ENCODE data around the gene COL20A1.

Gene COL20A1

GRCh38 chr20:63282946-63283345 is 10.0 kb upstream of the COL20A1 start:
- no peak for DNase-seq (ENCODE audit: low read depth)
- H3K4me3 ChIP-seq (ENCODE audit: low read depth, low read length), result no peak overlapping the region
- TF ChIP-seq CTCF (IDR thresholded peaks at IDR 0.05; ENCODE audit: control insufficient read depth, extremely low read depth, insufficient read depth), result no peak

GRCh38 chr20:63283397-63284082 is 9.4 kb upstream of the COL20A1 start:
- H3K4me3 ChIP-seq (ENCODE audit: low read depth, low read length), result no peak overlapping the region
- TF ChIP-seq CTCF (IDR thresholded peaks at IDR 0.05; ENCODE audit: control insufficient read depth, extremely low read depth, insufficient read depth), result no peak
- no peak for DNase-seq (ENCODE audit: low read depth)

GRCh38 chr20:63284083-63284440 is 8.9 kb upstream of the COL20A1 start:
- no peak overlapping the region for H3K4me3 ChIP-seq (ENCODE audit: low read depth, low read length)
- no peak for DNase-seq (ENCODE audit: low read depth)
- no peak for TF ChIP-seq CTCF (IDR thresholded peaks at IDR 0.05; ENCODE audit: control insufficient read depth, extremely low read depth, insufficient read depth)

GRCh38 chr20:63284544-63284949 is 8.4 kb upstream of the COL20A1 start:
- no peak for TF ChIP-seq CTCF (IDR thresholded peaks at IDR 0.05; ENCODE audit: control insufficient read depth, extremely low read depth, insufficient read depth)
- no peak for DNase-seq (ENCODE audit: low read depth)
- H3K4me3 ChIP-seq (ENCODE audit: low read depth, low read length), result no peak overlapping the region

- no peak overlapping the region for H3K4me3 ChIP-seq (ENCODE audit: low read depth, low read length)
- DNase-seq (ENCODE audit: low read depth), result no peak
- no peak for TF ChIP-seq CTCF (IDR thresholded peaks at IDR 0.05; ENCODE audit: control insufficient read depth, extremely low read depth, insufficient read depth)
Measured at GRCh38 chr20:63284981-63285524, 7.9 kb upstream of the COL20A1 start.

GRCh38 chr20:63285636-63286615 is 7.1 kb upstream of the COL20A1 start:
- no peak for TF ChIP-seq CTCF (IDR thresholded peaks at IDR 0.05; ENCODE audit: control insufficient read depth, extremely low read depth, insufficient read depth)
- H3K4me3 ChIP-seq (ENCODE audit: low read depth, low read length), result no peak overlapping the region
- no peak for DNase-seq (ENCODE audit: low read depth)
